ENCODE results near the gene LHFPL2.

LHFPL2 gene

GRCh38 chr5:78665534-78665933 is 17.0 kb upstream of the LHFPL2 start:
- no peak for FAIRE-seq

DNA sequence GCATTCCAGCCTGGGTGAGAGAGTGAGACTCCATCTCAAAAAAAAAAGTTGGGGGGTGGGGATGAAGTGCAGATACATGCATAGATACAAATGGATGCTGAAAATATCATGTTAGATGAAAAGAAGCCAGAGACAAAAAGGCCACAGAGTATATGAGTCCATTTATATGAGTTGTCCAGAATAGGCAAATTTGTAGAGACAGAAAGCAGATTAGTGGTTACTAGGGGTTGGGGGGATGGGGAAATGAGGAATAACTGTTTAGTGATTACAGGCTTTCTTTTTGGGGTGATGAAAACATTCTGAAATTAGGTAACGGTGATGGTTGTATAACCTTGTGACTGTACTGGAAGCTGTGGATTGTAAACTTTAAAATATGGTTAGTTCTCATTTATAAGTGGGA is 13.8 kb upstream of the LHFPL2 start:
- no peak for FAIRE-seq

GRCh38 chr5:78661691-78662090 is 13.1 kb upstream of the LHFPL2 start:
- FAIRE-seq: no peak

GRCh38 chr5:78661044-78661443 is 12.5 kb upstream of the LHFPL2 start:
- no peak for FAIRE-seq

- no peak for FAIRE-seq
Observed at GRCh38 chr5:78660401-78660800, 11.8 kb upstream of the LHFPL2 start.

DNA sequence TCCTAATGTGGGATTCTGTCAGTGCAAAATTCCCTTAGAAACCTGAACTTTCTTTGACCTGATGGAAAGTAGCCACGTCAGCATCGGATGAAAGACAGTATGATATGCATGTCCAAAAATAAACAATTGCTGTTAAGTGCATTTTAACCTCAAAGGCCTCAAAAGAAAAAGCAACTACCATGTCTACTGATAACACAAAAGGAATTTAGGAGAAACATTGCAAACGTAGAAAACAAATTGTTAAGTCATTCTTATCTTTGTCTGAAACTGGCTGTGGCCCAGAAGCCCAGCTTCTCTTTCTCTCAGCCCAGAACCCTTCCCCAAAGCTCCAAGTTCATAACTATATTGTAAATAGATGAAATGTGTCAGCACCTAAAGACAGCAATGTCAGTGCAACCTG is 11.1 kb upstream of the LHFPL2 start:
- no peak for FAIRE-seq

- FAIRE-seq: no peak
Observed at GRCh38 chr5:78659114-78659513, 10.5 kb upstream of the LHFPL2 start.

- FAIRE-seq: no peak
Observed at GRCh38 chr5:78657201-78657600, 8.6 kb upstream of the LHFPL2 start.

DNA sequence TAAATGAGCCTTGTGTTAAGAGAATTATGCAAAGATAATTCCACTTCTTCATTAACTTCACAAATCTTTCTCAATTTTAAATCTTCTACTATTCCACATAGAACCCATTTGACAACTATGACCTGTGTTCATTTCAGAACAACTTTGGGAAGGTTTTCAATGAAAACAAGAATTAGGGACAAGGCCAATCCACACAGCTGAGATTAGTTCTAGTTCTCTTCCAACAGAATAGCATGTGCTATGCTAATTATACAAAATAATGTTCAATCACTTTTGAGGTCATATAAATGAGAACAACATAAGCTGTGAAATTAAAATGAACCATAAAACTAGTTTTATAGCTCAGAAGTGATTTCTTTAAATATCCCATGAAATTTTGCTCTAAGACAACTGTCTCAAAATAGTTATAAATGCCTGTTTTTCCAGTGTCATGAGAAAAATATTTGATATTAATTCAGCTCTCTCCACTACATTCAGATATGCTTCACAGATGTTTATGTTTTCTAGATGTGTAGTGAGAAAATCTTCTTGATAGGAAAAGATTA is 7.2 kb upstream of the LHFPL2 start:
- no peak for FAIRE-seq

DNA sequence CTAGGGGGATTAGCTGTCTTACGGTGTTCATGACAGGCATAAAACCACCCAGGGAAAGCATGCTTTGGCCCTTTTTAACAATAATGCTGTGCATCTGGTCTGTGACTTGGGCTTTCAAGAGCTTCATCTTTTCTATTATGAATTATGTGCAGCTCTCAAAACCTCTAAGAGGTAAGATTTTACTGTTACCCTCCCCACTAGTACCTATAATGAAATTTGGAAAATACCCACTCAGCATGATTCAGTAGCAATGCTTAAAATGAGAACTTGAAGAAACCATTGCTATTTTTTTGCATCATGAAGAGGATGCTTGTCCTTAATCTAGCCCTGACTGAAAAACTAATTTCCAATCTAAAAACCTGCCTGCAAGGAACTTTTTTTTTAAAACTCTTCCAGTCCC is 5.8 kb upstream of the LHFPL2 start:
- no peak for FAIRE-seq

- no peak for FAIRE-seq
Observed at GRCh38 chr5:78653681-78654366, 5.3 kb upstream of the LHFPL2 start.

- no peak for FAIRE-seq
Observed at GRCh38 chr5:78653031-78653430, 4.5 kb upstream of the LHFPL2 start.

- FAIRE-seq: no peak
Observed at GRCh38 chr5:78651468-78651867, 2.9 kb upstream of the LHFPL2 start.

GRCh38 chr5:78650531-78650930 is 2.0 kb upstream of the LHFPL2 start:
- no peak for FAIRE-seq

- FAIRE-seq: no peak
Observed at GRCh38 chr5:78649861-78650496, 1.4 kb upstream of the LHFPL2 start.

GRCh38 chr5:78649211-78649695 is 681 bp upstream of the LHFPL2 start:
- FAIRE-seq: no peak

DNA sequence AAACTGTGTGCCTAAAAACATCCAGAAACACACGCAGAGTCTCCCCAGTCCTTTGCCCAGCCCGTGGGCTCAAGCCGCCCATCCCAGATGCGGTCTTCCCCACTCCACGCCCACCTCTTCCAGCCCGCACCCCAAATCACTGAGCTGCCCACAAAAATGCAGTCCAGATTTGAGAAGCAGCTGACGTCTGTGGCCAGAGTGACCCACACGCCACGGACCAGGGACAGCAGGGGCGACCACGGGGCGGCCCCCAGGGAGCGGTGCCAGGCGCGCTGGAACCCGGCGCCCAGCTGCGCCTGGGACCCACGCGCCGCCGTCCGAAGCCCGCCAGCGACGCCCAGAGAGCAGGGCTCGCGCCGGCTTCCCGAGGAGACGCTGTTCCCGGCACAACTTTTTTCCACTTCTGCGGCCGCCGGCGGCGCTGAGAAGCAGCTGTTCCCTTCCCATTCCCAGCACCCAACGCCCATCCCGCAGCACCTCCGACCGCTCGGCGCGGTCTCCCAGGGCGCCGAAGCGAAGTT is 674 bp downstream of the LHFPL2 start:
- no peak for FAIRE-seq

- no peak for FAIRE-seq
Observed at GRCh38 chr5:78647351-78647818, 1.2 kb downstream of the LHFPL2 start.

DNA sequence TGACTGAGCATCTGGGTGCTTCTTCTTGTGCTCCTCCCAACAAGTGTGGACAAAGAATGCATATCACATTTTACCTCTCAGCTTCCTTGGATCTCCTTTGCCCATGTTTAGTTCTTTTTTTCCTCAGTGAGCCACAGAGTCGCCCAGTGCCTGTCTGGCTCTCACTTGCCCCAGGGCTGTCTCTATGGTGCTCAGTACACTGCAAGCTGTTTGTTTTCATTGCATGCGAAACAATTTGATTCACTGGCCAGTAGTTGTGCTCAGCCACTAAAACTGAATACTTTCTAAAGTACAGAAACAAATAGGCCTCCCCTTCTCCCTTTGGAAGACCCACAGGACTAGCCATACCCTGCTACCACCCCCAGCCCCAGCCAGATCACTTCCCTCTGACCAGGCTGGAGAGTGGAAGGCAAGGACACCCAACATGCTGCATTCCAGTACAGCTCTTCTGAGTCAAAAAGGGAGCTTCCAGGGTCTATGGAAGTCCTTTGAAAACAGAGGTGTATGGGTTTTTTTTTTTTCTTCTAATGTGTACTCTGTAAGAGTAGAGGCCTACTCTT is 3.8 kb downstream of the LHFPL2 start:
- no peak for FAIRE-seq

GRCh38 chr5:78644129-78644528 is 4.4 kb downstream of the LHFPL2 start:
- FAIRE-seq: no peak

GRCh38 chr5:78642701-78643100 is 5.9 kb downstream of the LHFPL2 start:
- no peak for FAIRE-seq

DNA sequence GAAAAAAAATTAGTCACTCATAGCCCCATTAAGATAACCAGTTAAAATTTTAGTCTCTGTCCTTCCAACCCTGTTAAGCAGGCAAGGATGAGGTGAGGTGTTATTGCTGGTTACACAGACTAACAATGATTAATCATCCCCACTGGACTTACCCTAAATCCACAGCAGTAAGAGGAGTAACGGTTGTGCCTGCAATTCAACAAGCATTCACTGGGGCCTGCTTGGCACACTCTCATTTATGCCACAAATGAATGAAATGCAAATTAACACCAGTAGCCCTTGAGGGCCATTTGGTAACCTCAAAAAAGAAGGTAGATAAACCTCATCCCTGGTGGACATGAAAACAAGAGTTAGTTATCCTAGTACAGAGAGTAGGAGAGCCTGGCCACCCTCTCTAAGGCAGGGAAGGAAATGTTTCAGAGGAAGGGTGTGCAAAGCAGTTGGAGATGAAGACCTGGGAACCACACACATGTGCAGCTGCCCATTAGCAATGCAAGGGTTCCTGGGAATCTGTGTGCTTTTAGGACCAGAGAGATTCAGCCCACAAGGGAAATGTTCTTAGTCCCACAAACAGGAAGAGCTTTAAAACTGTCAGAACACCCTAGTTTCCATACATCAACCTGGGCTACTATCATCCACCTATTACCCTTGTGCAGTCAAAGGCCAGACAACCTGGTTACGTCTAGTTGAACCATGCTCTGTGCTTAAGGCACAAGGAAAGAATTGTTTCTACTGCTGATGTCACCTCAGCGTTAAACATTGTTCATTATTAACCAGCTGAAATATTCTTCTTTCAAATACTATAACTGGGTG is 7.7 kb downstream of the LHFPL2 start:
- no peak for FAIRE-seq

DNA sequence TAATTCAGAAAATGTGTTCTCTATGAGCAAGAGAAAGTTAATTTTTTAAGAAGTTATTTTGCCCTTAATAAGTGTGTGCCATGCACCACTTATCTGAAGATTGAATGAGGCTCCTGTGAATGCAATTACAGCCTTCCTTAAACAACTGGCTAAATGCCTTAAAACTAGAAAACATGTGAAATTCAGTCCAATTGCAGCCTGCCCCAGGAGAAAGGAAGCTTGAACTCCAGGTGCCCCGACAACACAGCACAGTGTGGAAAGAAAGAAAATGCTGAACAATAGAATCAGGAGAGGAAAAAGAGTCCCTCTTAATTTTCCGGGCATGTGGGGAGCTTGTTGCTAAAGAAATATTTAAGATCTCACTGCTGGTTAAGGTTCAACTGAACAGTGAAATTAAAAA is 8.8 kb downstream of the LHFPL2 start:
- no peak for FAIRE-seq

All from G401.6 (cell line).